ENCODE results near the gene ADAMTSL1.

DNA sequence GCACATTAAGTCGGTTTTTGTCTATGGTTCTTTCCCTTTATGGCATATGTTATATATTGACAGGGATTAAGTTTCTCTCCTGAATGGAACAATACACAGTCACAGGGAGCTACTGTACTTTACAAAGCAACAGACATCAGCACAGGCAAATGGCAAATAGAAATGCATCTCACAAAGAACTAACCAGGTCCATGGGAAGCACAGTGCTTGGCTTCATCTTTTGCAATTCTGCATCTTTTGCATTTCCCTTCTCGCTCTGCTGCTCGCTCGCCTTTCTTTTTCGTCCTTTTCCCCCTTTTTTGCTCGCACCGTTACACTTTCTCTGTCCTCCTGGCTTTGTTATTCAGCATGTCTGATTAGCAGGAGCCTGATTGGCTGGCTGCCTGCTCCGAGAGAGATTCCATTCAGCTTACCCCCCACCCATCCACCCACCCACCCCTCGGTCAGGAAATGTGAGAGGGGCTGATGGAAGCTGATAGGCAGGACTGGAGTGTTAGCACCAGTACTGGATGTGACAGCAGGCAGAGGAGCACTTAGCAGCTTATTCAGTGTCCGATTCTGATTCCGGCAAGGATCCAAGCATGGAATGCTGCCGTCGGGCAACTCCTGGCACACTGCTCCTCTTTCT is at the start of gene ADAMTSL1:
- TF ChIP-seq, protein P1, sequence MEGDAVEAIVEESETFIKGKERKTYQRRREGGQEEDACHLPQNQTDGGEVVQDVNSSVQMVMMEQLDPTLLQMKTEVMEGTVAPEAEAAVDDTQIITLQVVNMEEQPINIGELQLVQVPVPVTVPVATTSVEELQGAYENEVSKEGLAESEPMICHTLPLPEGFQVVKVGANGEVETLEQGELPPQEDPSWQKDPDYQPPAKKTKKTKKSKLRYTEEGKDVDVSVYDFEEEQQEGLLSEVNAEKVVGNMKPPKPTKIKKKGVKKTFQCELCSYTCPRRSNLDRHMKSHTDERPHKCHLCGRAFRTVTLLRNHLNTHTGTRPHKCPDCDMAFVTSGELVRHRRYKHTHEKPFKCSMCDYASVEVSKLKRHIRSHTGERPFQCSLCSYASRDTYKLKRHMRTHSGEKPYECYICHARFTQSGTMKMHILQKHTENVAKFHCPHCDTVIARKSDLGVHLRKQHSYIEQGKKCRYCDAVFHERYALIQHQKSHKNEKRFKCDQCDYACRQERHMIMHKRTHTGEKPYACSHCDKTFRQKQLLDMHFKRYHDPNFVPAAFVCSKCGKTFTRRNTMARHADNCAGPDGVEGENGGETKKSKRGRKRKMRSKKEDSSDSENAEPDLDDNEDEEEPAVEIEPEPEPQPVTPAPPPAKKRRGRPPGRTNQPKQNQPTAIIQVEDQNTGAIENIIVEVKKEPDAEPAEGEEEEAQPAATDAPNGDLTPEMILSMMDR (IDR thresholded peaks at IDR 0.05) = no peak
- TF ChIP-seq POLR2A (IDR thresholded peaks at IDR 0.05) (no peak), EP300 (IDR thresholded peaks at IDR 0.05) (no peak), POLR2AphosphoS5 (IDR thresholded peaks at IDR 0.05) (no peak)

Data from suprapubic skin (tissue), 4 donors.